Ascending aorta (tissue), 2 donors: ENCODE results near the gene ADAD1. TPM values are rescaled to one million over a fixed set of nuclear protein-coding genes. Genes with fewer than 3 reads are reported as not detected.

Source experiments
- DNase-seq, 2 donors: peaks; one replicate each; pipeline ENCODE4 v3.0.0-alpha.2; 2019; ENCODE audit warnings: low spot score in 2 of 2
- H3K27ac ChIP-seq, 2 donors: fragments of 200-600 bp; sonication (generic); one replicate each; pipeline ENCODE4 v1.5.1; 2016 to 2017; ENCODE audit warnings: mild to moderate bottlenecking in 1 of 2
- H3K27me3 ChIP-seq: fragments of 200-600 bp; sonication (generic); one replicate; pipeline ENCODE4 v1.5.1; 2017
- H3K36me3 ChIP-seq, 2 donors: fragments of 200-600 bp; sonication (generic); one replicate each; pipeline ENCODE4 v1.5.1; 2016
- H3K4me1 ChIP-seq, 2 donors: fragments of 200-600 bp; sonication (generic); one replicate each; pipeline ENCODE4 v1.5.1; 2016 to 2017; ENCODE audit warnings: mild to moderate bottlenecking in 1 of 2
- H3K4me3 ChIP-seq, 2 donors: fragments of 200-600 bp; sonication (generic); one replicate each; pipeline ENCODE4 v1.5.1; 2016 to 2017; ENCODE audit warnings: mild to moderate bottlenecking in 1 of 2
- H3K9me3 ChIP-seq, 2 donors: fragments of 200-600 bp; sonication (generic); one replicate each; pipeline ENCODE4 v1.5.1; 2016
- CTCF ChIP-seq, 3 experiments: fragments of 200-600 bp in 2 of 3; fragments of 450-650 bp in 1 of 3; sonication (generic) in 2 of 3; IDR thresholded peaks; one replicate each; pipeline ENCODE4 v1.5.1; 2016 to 2019; ENCODE audit warnings: antibody characterized with exemption in 3 of 3, mild to moderate bottlenecking in 1 of 3, moderate library complexity in 1 of 3
- intact Hi-C: fragments of 100-400 bp; cut with DNase I; formaldehyde crosslinking; loops from one replicate; pipeline ENCODE4 v1.15.1; 2023
- total RNA-seq: library from RNA; depleted of rRNA; stranded (reverse); fragments of >200 nt; gene quantifications from one replicate; pipeline ENCODE4 v1.1.0, GENCODE V29; 2016

Gene ADAD1
- total RNA-seq, 1 donor from 2014 or later, result not detected

DNA sequence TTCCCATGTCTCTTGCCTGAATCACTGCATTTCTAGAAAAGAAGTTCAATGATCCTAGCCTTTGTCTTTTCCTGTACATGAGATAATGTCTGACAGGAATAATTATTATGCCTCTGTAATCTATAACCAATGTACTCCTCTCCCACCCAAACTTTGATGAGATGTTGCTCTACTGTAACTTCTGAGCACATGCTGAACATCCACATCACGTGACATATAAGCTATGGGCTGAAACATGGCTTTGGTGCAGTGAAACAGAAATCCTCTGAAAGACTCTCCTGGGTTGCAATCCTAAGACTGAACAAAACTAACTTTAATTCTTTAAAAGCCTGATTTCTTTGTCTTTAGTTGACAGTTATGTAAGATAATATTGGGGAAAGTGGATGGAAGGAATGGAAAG lies 1.5 kb upstream of the ADAD1 start:
- no peak for TF ChIP-seq CTCF (IDR thresholded peaks at IDR 0.05)
- Histone ChIP-seq H3K9me3 (no peaks in the 10 kb centered on the region), H3K27me3 (no peaks in the 10 kb centered on the region), H3K36me3 (no peaks in the 10 kb centered on the region), H3K4me1 (no peaks in the 10 kb centered on the region), H3K27ac (no peak overlapping the region), H3K4me3 (no peak overlapping the region)
- no peak for DNase-seq
- intact Hi-C loops, result no loop called here

- H3K4me1 ChIP-seq, result no peaks in the 10 kb centered on the region
- no peaks in the 10 kb centered on the region for H3K27me3 ChIP-seq
- intact Hi-C loops, result no loop called here
- H3K36me3 ChIP-seq, result no peaks in the 10 kb centered on the region
- H3K27ac ChIP-seq, result no peak overlapping the region
- H3K4me3 ChIP-seq, result no peak overlapping the region
- no peak for TF ChIP-seq CTCF (IDR thresholded peaks at IDR 0.05)
- no peak for DNase-seq
- no peaks in the 10 kb centered on the region for H3K9me3 ChIP-seq
Observed at GRCh38 chr4:122379239-122379638, 428 bp downstream of the ADAD1 start.

DNA sequence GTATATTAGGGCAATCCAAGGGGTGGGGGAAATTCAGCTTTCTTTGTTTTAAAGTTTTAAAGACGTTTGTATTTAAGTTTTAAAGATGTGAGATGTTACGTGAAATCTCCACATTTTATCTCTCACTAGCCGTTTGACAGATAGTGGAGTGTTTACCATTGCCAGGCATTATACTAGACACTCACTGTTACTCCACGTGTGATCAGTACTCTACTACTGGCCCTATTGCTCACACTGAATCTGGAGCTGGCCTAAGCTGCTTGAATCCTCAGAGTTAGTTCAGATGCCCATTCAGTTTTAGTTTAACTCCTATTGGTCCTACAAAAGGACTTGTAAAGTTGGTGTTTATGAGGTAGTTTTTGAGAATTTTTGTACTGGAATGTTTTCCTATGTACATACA lies 4.5 kb downstream of the ADAD1 start:
- DNase-seq, result no peak
- no peaks in the 10 kb centered on the region for H3K4me1 ChIP-seq

DNA sequence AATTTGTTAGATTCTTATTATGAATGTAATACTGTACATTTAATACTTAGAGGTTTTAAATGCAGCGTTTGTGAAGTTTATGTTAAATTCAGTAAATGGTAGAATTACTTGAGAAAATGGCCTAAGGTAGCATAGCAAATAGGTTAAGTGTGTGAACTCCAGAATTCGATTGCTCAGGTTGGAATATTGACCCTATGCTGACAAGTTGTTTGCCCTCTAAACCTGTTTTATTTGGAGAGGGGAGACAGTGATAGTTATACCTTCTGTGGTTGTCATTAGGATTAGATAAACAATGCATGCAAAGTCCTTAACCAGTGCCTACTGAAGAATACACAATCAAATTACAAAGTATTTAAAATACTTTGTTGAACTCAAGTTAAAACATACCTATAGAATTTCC lies 5.4 kb downstream of the ADAD1 start:
- no peaks in the 10 kb centered on the region for H3K36me3 ChIP-seq
- no peaks in the 10 kb centered on the region for H3K4me1 ChIP-seq
- no peaks in the 10 kb centered on the region for H3K9me3 ChIP-seq
- intact Hi-C loops, result no loop called here
- no peak overlapping the region for H3K27ac ChIP-seq
- TF ChIP-seq CTCF (IDR thresholded peaks at IDR 0.05), result no peak
- no peaks in the 10 kb centered on the region for H3K27me3 ChIP-seq
- no peak overlapping the region for H3K4me3 ChIP-seq
- DNase-seq, result no peak

More for the DNA sequence above, 4.5 kb downstream of the ADAD1 start:
- no peaks in the 10 kb centered on the region for H3K36me3 ChIP-seq
- no peak for TF ChIP-seq CTCF (IDR thresholded peaks at IDR 0.05)
- no peaks in the 10 kb centered on the region for H3K9me3 ChIP-seq
- H3K27ac ChIP-seq, result no peak overlapping the region
- H3K4me3 ChIP-seq, result no peak overlapping the region
- no peaks in the 10 kb centered on the region for H3K27me3 ChIP-seq
- intact Hi-C loops, result no loop called here

DNA sequence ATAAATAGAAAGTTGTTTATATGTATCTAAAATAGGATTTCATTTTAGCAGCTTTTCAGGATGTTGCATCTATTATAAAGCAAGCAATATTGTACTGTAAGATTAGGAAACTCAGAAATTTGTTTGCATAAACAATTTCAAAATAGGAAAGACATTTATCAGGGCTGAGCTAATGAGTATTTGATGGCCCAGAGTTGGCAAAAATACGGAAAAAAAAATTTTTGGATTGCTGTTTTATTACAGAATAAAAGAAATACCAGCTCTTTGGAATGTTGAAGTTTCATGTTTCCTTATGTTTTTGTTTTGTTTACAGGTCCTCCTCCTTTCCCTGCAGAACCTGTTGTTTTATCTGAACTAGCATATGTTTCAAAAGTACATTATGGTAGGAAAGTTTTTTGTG lies 14.5 kb downstream of the ADAD1 start:
- intact Hi-C loops, result no loop called here
- H3K4me3 ChIP-seq, result no peak overlapping the region
- no peaks in the 10 kb centered on the region for H3K27me3 ChIP-seq
- no peaks in the 10 kb centered on the region for H3K9me3 ChIP-seq
- TF ChIP-seq CTCF (IDR thresholded peaks at IDR 0.05), result no peak
- H3K27ac ChIP-seq, result no peak overlapping the region
- no peaks in the 10 kb centered on the region for H3K4me1 ChIP-seq
- no peaks in the 10 kb centered on the region for H3K36me3 ChIP-seq
- no peak for DNase-seq

DNA sequence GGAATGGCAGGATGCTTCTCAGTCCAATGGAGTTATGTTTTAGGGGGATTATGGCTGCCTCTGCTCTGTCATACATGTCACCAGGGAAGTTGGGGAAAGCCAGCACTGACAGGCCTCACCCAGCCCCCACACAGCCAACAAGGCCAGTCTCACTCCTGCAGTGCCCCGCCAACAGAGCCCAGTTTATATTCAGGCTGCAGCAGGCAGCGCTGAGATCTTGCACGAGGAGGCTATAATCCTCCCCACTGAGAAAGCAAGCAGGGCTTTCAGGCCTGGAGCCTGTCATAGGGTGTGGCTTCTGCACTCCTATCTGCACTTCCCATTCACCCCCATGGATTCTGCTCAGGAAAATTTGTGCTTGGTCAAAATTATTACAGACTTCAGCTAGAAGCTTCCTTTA lies 25.1 kb downstream of the ADAD1 start:
- DNase-seq, result no peak
- intact Hi-C loops, result no loop called here
- Histone ChIP-seq H3K4me1 (no peaks in the 10 kb centered on the region), H3K27ac (no peak overlapping the region), H3K36me3 (no peaks in the 10 kb centered on the region), H3K4me3 (no peak overlapping the region), H3K27me3 (no peaks in the 10 kb centered on the region), H3K9me3 (no peaks in the 10 kb centered on the region)
- TF ChIP-seq CTCF (IDR thresholded peaks at IDR 0.05), result no peak
